Limb (tissue), 2 donors: Measurements from ENCODE around the gene CCDC192.

Experiments
- DNase-seq, 2 donors: peaks; one replicate each; pipeline ENCODE4 v3.0.0-alpha.2; 2016; ENCODE audit errors: extremely low spot score in 2 of 2

CCDC192 gene

DNA sequence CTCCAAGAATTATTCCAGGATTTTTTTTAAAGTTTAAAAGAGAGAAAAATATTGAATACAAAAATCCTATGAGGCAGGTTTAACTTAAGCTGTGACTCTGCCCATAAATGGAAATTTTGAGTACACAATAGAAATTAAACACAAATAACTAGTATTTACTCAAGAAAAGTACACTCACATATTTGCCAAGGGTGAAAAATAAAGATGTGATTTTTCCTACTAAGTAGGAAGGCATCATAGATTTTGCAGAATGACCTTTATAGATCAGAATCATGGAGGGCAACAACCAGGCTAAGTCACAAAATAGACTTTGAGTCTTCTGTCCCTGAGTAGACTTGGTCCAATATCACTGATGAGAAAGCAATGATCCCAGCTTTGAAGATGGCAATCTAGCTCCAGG lies 277.7 kb downstream of the CCDC192 start:
- DNase-seq = no peak

DNA sequence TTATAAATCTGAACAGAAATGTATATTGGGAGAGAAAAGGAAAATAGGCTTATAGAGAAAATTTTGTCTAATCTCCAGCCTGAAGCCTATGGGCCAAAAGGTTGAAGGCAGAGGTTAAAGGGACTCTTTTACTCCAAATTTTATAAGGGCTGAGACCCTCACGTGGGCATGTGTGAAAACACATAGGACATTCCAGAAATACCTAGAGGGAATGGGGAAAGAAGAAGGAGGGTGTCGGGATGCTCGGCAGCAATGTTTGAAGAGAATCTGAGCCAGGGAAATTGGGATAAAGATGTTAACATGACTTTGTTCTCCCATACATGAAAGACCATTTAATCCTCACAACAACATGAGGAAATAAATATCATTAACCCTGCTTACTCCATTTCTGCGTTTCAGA lies 278.3 kb downstream of the CCDC192 start:
- no peak for DNase-seq

DNA sequence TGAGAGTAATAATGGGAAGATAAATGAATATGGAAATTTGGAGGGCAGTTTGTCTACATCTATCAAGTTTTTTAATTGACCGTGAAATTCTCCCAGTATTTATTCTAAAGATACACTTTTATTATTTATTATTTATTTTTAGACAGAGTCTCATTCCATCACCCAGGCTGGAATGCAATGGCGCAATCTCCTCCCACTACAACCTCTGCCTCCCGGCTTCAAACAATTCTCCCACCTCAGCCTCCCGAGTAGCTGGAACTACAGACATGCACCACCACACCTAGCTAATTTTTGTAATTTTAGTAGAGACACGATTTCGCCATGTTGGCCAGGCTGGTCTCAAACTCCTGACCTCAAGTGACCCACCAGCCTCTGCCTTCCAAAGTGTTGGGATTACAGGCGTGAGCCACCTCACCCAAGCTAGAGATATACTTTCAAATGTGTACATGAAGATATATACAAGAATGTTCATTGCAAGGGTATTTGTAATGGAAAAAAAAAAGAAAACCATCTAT lies 282.7 kb downstream of the CCDC192 start:
- no peak for DNase-seq

DNA sequence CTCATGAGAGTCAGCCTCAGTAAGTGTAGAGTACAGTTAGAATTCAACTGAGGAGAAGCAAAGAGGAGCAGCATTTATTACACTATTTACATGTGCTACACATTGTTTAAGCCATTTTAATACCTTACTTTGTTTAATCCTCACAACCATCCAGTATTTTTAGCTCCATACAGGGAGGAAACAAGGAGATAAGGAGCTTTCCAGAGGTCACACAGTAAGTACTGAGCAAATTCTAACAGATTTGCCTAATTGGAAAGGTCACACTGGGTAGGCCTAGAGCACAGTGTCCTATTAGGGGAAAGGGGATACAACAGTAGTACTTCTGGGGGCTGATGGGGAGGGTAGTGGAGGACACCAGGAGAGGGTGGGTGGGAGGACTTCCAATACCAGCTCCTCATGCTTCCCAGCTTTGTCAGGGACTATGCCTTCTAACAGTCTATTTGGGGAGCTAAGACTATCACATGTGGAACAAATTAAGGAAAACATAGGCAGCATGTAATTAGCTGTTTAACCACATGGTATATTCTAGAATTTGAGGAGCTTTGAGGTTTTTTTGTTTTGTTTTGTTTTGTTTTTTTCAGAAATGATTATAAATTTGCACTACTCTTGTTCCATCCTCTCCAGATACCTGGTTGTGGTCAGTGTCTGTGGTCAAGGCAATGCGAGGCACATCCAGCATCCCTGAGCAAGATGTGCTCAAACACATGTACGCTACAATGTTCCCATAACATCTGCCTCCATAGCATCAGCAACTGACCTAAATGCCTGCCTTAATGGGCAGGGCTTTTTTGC lies 284.4 kb downstream of the CCDC192 start:
- no peak for DNase-seq

DNA sequence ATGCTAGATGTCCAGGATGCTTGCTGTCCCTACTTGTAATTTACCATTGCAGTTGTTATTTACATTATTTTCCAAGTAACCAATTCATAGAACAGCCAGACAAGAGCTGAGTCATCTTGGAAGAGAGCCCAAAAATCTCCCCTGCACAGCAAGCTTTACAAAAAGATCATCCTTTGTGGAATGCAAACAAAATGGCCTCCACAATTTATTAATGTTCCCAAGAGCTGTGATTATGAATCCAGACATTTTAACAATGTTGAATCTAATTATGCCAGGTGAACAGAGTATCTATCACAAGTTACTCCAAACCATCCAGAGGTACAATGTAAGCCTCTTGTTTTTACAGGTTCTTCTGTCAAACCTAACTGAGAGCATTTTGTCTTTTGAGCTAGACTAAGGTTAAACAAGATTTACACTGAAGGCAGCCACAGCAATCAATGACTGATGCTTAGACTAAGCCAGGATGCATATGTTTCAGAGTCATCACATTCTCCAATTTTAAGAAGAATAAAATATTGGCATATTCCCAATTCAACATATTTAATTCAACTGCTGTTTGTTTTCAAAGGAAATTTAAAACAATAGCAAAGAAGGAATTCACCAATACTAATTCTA lies 285.1 kb downstream of the CCDC192 start:
- peak in 1 of 2 donors; percentile 70 for DNase-seq
